B cell (primary cell): ENCODE measurements around the gene RAB3IP. TPM values are rescaled to one million over a fixed set of nuclear protein-coding genes. Genes with fewer than 3 reads are reported as not detected.

Source experiments
- ATAC-seq: fragments of 200-7000 bp; cut with Tn5 transposase; one replicate; pipeline ENCODE4 v1.10.0; 2021; ENCODE audit warnings: low read depth, mild to moderate bottlenecking, moderate number of reproducible peaks, moderate library complexity
- CTCF ChIA-PET: fragments of 350-600 bp; sonication (Branson Sonifier 250); formaldehyde crosslinking; loops from one replicate; lab custom pipeline; 2021; ENCODE audit warnings: antibody characterized with exemption, inconsistent platforms; lab: Charles Lee
- POLR2A ChIA-PET: fragments of 350-600 bp; sonication (Branson Sonifier 250); formaldehyde crosslinking; loops from one replicate; lab custom pipeline; 2021; ENCODE audit warnings: antibody characterized with exemption; lab: Charles Lee
- DNase-seq: peaks from one replicate; pipeline ENCODE4 v3.0.0; 2013
- H2AFZ ChIP-seq: 2 replicates; pipeline ENCODE4 v1.6.1; 2012; ENCODE audit warnings: mild to moderate bottlenecking, low read depth, low read length; ENCODE audit not compliant: insufficient read depth, poor library complexity, severe bottlenecking
- H3K27ac ChIP-seq, 2 donors: 1 replicate in 1 of 2; 2 replicates in 1 of 2; pipeline ENCODE4 v1.5.1; 2012 to 2013; ENCODE audit warnings: low read length in 2 of 2, mild to moderate bottlenecking in 2 of 2, moderate library complexity in 1 of 2
- H3K27me3 ChIP-seq, 4 experiments: fragments of 200-600 bp in 1 of 4; sonication (generic) in 1 of 4; replicated peaks in 1 of 4; 1 replicate in 2 of 4; 2 replicates in 2 of 4; pipeline versions ENCODE4 v1.6.1 to v1.7.0; 2013 to 2016; ENCODE audit warnings: low read length in 3 of 4, mild to moderate bottlenecking in 2 of 4, mixed read lengths in 1 of 4, moderate library complexity in 1 of 4; ENCODE audit not compliant: insufficient read depth in 4 of 4, control insufficient read depth in 3 of 4; ENCODE audit errors: control extremely low read depth in 1 of 4
- H3K36me3 ChIP-seq, 2 experiments: replicated peaks in 1 of 2; 1 replicate in 1 of 2; 2 replicates in 1 of 2; pipeline versions ENCODE4 v1.6.1 to v1.7.1; 2013; ENCODE audit warnings: low read length in 1 of 2; ENCODE audit not compliant: insufficient read depth in 2 of 2, control insufficient read depth in 1 of 2; ENCODE audit errors: control extremely low read depth in 1 of 2, extremely low read depth in 1 of 2
- H3K4me1 ChIP-seq, 2 donors: fragments of 200-600 bp in 1 of 2; sonication (generic) in 1 of 2; 1 replicate in 1 of 2; 2 replicates in 1 of 2; pipeline versions ENCODE4 v1.5.1 to v1.6.1; 2013 to 2017; ENCODE audit warnings: low read length in 2 of 2; ENCODE audit not compliant: control insufficient read depth in 2 of 2, insufficient read depth in 2 of 2
- H3K4me2 ChIP-seq: replicated peaks from 2 replicates; pipeline ENCODE3; 2012; ENCODE audit warnings: mild to moderate bottlenecking, low read depth, low read length; ENCODE audit not compliant: poor library complexity, severe bottlenecking
- H3K4me3 ChIP-seq, 5 experiments: fragments of 200-600 bp in 1 of 5; sonication (generic) in 1 of 5; 1 replicate in 3 of 5; 2 replicates in 2 of 5; pipeline versions ENCODE4 v1.5.1 to v1.7.0; 2011 to 2016; ENCODE audit warnings: low read length in 4 of 5, mild to moderate bottlenecking in 4 of 5, low read depth in 2 of 5, control low read depth in 1 of 5, moderate library complexity in 1 of 5; ENCODE audit not compliant: insufficient read depth in 1 of 5; ENCODE audit errors: control extremely low read depth in 1 of 5, extremely low read depth in 1 of 5
- H3K79me2 ChIP-seq: fragments of 200-600 bp; sonication (generic); one replicate; pipeline ENCODE4 v1.6.0; 2016; ENCODE audit warnings: low read length; ENCODE audit not compliant: control insufficient read depth, insufficient read depth
- H3K9ac ChIP-seq: fragments of 200-600 bp; sonication (generic); 2 replicates; pipeline ENCODE4 v1.6.1; 2017; ENCODE audit warnings: mild to moderate bottlenecking, low read length, moderate library complexity
- H3K9me3 ChIP-seq, 3 donors: one replicate each; pipeline versions ENCODE4 v1.6.1 to v1.7.1; 2013; ENCODE audit warnings: low read length in 2 of 3; ENCODE audit not compliant: control insufficient read depth in 2 of 3, insufficient read depth in 1 of 3; ENCODE audit errors: control extremely low read depth in 1 of 3
- H4K20me1 ChIP-seq: 2 replicates; pipeline ENCODE4 v1.6.0; 2012; ENCODE audit warnings: mild to moderate bottlenecking, low read length; ENCODE audit not compliant: insufficient read depth, control insufficient read depth, poor library complexity, severe bottlenecking
- H3K27ac Mint-ChIP-seq: one replicate; pipeline ENCODE4 v1.8.0; 2021; ENCODE audit warnings: mixed read lengths
- H3K27me3 Mint-ChIP-seq: one replicate; pipeline ENCODE4 v1.8.0; 2021; ENCODE audit warnings: mixed read lengths
- H3K4me1 Mint-ChIP-seq: one replicate; pipeline ENCODE4 v1.8.0; 2021; ENCODE audit warnings: mixed read lengths
- H3K4me3 Mint-ChIP-seq: one replicate; pipeline ENCODE4 v1.8.0; 2021; ENCODE audit warnings: mixed read lengths
- H3K9me3 Mint-ChIP-seq: one replicate; pipeline ENCODE4 v1.8.0; 2022; ENCODE audit warnings: mixed read lengths; ENCODE audit not compliant: insufficient read depth
- EZH2 ChIP-seq: IDR thresholded peaks from 2 replicates; pipeline ENCODE4 v1.6.1; 2012; ENCODE audit warnings: borderline replicate concordance, low read depth, mild to moderate bottlenecking, moderate library complexity, low read length; ENCODE audit not compliant: insufficient read depth, poor library complexity, severe bottlenecking
- WGBS: methylation state at CpG from one replicate; pipeline ENCODE4 v1.1.5; 2013; ENCODE audit warnings: missing lambda C conversion rate; ENCODE audit not compliant: insufficient coverage; 5-methylcytosine and 5-hydroxymethylcytosine counted together
- intact Hi-C: fragments of 100-400 bp; cut with micrococcal nuclease; formaldehyde crosslinking; loops from one replicate; pipeline ENCODE4 v1.10.0; 2022
- polyA plus RNA-seq: library from polyadenylated mRNA; depleted of rRNA; stranded (reverse); fragments of >200 nt; gene quantifications from 2 replicates; pipeline ENCODE4 v1.2.3, GENCODE V29; 2012
- total RNA-seq, 2 donors: library from RNA; stranded (reverse); fragments of 120-200 nt in 1 of 2; gene quantifications; 1 replicate in 1 of 2; 2 replicates in 1 of 2; pipeline versions ENCODE4 v1.2.3 to v1.2.4, GENCODE V29; 2013 to 2022
- TF ChIP-seq, protein P1 (sequence below): fragments of 200-600 bp; IDR thresholded peaks from one replicate; pipeline ENCODE4 v1.8.0; 2022; ENCODE audit warnings: antibody characterized with exemption, mild to moderate bottlenecking

RAB3IP gene
- total and polyA plus RNA-seq, 2 donors (not counting 1 experiment from before 2014, with no cell fraction given) = 11.2 to 37.9 TPM

DNA sequence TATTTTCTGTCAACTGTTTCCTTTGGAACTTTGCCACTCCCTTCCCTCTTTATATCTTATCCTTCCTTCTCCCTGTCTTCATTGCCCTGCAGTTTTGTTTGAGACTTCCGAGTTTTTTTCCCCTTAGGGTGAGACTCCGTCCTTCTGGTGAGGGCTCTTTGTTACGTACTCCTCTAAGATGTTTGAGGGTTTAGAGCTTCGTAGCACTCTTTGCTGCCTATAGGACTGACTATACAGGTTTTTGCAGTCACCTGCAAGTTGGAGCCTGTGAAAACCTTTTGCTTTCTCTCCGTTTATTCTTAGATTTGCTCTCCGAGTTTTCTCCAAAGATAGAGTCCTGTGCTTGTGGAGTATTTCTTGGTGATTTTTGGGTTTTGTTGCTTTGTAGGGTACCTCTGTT is 44.7 kb downstream of the RAB3IP start:
- ChIA-PET POLR2A (no interaction called here), CTCF (no interaction called here)
- no peaks in the 10 kb centered on the region for H3K4me1 Mint-ChIP-seq
- Histone ChIP-seq H3K4me3 (no peak overlapping the region), H3K27ac (no peak overlapping the region), H3K4me2 (no peak overlapping the region), H3K9me3 (peaks cover 0 to 6% (median 2%) of the 10 kb centered on the region in 3 donors), H3K4me1 (no peaks in the 10 kb centered on the region), H3K36me3 (peaks cover 8 to 13% of the 10 kb centered on the region in 2 experiments), H3K27me3 (no peaks in the 10 kb centered on the region), H3K9ac (no peak overlapping the region), H4K20me1 (no peaks in the 10 kb centered on the region), H3K79me2 (peaks cover 9% of the 10 kb centered on the region), H2AFZ (no peak overlapping the region)
- no peak overlapping the region for H3K27ac Mint-ChIP-seq
- no peak for DNase-seq
- no peak for ATAC-seq
- WGBS = 94% methylated on average over 6 of the region's 6 CpGs
- no peak overlapping the region for H3K4me3 Mint-ChIP-seq
- no peak for TF ChIP-seq EZH2
- TF ChIP-seq, protein P1, sequence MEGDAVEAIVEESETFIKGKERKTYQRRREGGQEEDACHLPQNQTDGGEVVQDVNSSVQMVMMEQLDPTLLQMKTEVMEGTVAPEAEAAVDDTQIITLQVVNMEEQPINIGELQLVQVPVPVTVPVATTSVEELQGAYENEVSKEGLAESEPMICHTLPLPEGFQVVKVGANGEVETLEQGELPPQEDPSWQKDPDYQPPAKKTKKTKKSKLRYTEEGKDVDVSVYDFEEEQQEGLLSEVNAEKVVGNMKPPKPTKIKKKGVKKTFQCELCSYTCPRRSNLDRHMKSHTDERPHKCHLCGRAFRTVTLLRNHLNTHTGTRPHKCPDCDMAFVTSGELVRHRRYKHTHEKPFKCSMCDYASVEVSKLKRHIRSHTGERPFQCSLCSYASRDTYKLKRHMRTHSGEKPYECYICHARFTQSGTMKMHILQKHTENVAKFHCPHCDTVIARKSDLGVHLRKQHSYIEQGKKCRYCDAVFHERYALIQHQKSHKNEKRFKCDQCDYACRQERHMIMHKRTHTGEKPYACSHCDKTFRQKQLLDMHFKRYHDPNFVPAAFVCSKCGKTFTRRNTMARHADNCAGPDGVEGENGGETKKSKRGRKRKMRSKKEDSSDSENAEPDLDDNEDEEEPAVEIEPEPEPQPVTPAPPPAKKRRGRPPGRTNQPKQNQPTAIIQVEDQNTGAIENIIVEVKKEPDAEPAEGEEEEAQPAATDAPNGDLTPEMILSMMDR = no peak
- intact Hi-C loops = no loop called here
- no peaks in the 10 kb centered on the region for H3K27me3 Mint-ChIP-seq
- peaks cover 6% of the 10 kb centered on the region for H3K9me3 Mint-ChIP-seq

DNA sequence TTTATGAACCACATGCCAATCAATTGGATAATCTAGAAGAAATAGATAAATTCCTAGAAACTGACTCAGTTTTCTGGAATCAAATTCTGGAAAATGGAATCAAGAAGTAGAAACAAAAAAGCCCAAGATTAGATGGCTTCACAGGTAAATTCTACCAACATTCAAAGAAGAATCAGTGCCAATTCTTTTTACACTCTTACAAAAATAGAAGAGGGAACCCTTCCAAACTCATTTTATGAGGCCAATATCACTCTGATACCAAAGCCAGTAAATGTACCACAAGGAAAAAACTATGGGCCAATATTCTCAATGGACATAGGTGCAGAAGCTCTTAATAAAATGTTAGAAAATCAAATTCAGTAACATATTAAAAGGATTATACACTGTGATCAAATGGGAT is 50.7 kb downstream of the RAB3IP start:
- Histone ChIP-seq H3K4me3 (no peak overlapping the region), H3K4me1 (no peaks in the 10 kb centered on the region), H3K4me2 (no peak overlapping the region), H3K9me3 (peaks cover 4 to 20% (median 4%) of the 10 kb centered on the region in 3 donors), H3K27ac (no peak overlapping the region), H4K20me1 (no peaks in the 10 kb centered on the region), H3K79me2 (no peaks in the 10 kb centered on the region), H3K36me3 (peaks cover 9 to 10% of the 10 kb centered on the region in 2 experiments), H3K9ac (no peak overlapping the region), H2AFZ (no peak overlapping the region), H3K27me3 (no peaks in the 10 kb centered on the region)
- Mint-ChIP-seq H3K9me3 (peaks cover 14% of the 10 kb centered on the region), H3K27me3 (no peaks in the 10 kb centered on the region), H3K27ac (no peak overlapping the region), H3K4me3 (no peak overlapping the region), H3K4me1 (no peaks in the 10 kb centered on the region)
- ChIA-PET POLR2A (no interaction called here), CTCF (no interaction called here)
- DNase-seq (no peak), ATAC-seq (no peak)
- no peak for TF ChIP-seq EZH2
- TF ChIP-seq, protein P1 = no peak
- intact Hi-C loops = no loop called here
